DOHH2 (cell line): Measurements from ENCODE around the gene ENOX1.

Experiments
- CTCF ChIP-seq: fragments of 200-600 bp; sonication (generic); IDR thresholded peaks from one replicate; pipeline ENCODE4 v1.5.1; 2014; ENCODE audit warnings: antibody characterized with exemption, mild to moderate bottlenecking, low read depth, low read length; ENCODE audit not compliant: poor library complexity, severe bottlenecking
- EZH2phosphoT487 ChIP-seq: fragments of 200-600 bp; sonication (generic); IDR thresholded peaks from 2 replicates; pipeline ENCODE4 v1.6.1; 2017; ENCODE audit warnings: borderline replicate concordance, mild to moderate bottlenecking, antibody characterized with exemption, low read length, moderate library complexity, mixed read lengths

GRCh38 chr13:43648733-43649132 is 138.0 kb downstream of the ENOX1 start:
- TF ChIP-seq CTCF (no peak), EZH2phosphoT487 (no peak)
